H1 (cell line): ENCODE measurements around the gene TFF3. TPM values are rescaled to one million over a fixed set of nuclear protein-coding genes. Genes with fewer than 3 reads are reported as not detected.

Source experiments
- CTCF ChIA-PET: fragments of 300-600 bp; sonication (Branson Sonifier 250); formaldehyde crosslinking; loops from one replicate; lab custom pipeline; 2021; ENCODE audit not compliant: partially characterized antibody; lab: Charles Lee
- POLR2A ChIA-PET: fragments of 300-600 bp; sonication (Branson Sonifier 250); formaldehyde crosslinking; loops from one replicate; lab custom pipeline; 2021; ENCODE audit warnings: inconsistent platforms; ENCODE audit not compliant: partially characterized antibody; lab: Charles Lee
- DNase-seq, 2 experiments: peaks; one replicate each; pipeline versions ENCODE4 v3.0.0 to v3.0.0-alpha.2; 2010 to 2022; ENCODE audit warnings: low spot score in 2 of 2, low read depth in 1 of 2, mixed read lengths in 1 of 2
- FAIRE-seq: peaks from 2 replicates; lab custom pipeline; 2011; peaks lifted over from hg19 to GRCh38; lab: Jason Lieb, UNC
- H2AFZ ChIP-seq: 2 replicates; pipeline ENCODE4 v1.8.1; 2012; ENCODE audit warnings: low read length, inconsistent platforms
- H2AK5ac ChIP-seq: 2 replicates; pipeline ENCODE4 v1.6.1; 2013; ENCODE audit warnings: low read depth, low read length
- H2BK120ac ChIP-seq: replicated peaks from 2 replicates; pipeline ENCODE3; 2013; ENCODE audit warnings: low read depth, low read length, inconsistent platforms
- H2BK12ac ChIP-seq: 2 replicates; pipeline ENCODE4 v1.6.1; 2013; ENCODE audit warnings: low read depth, low read length
- H2BK15ac ChIP-seq: 2 replicates; pipeline ENCODE4 v1.6.1; 2013; ENCODE audit warnings: low read length
- H2BK20ac ChIP-seq: 2 replicates; pipeline ENCODE4 v1.6.1; 2013; ENCODE audit warnings: low read length
- H2BK5ac ChIP-seq: 2 replicates; pipeline ENCODE4 v1.6.1; 2013; ENCODE audit warnings: low read depth, low read length
- H3K14ac ChIP-seq: 2 replicates; pipeline ENCODE4 v1.6.1; 2013; ENCODE audit warnings: inconsistent platforms; ENCODE audit not compliant: insufficient read length
- H3K18ac ChIP-seq: 2 replicates; pipeline ENCODE4 v1.6.1; 2013; ENCODE audit warnings: low read length; ENCODE audit errors: extremely low read depth
- H3K23ac ChIP-seq: 2 replicates; pipeline ENCODE4 v1.6.1; 2013; ENCODE audit warnings: inconsistent platforms; ENCODE audit not compliant: insufficient read length
- H3K23me2 ChIP-seq: 2 replicates; pipeline ENCODE4 v1.6.1; 2013; ENCODE audit warnings: low read depth, low read length
- H3K27ac ChIP-seq: 2 replicates; pipeline ENCODE4 v1.6.1; 2011; ENCODE audit warnings: low read depth, low read length, inconsistent platforms
- H3K27me3 ChIP-seq, 4 experiments: replicated peaks in 1 of 4; 1 replicate in 1 of 4; 2 replicates in 3 of 4; pipeline versions ENCODE4 v1.6.1 to v1.8.1; 2011 to 2013; ENCODE audit warnings: low read length in 3 of 4, mild to moderate bottlenecking in 3 of 4, inconsistent platforms in 2 of 4, mixed read lengths in 2 of 4, moderate library complexity in 1 of 4; ENCODE audit not compliant: control insufficient read depth in 3 of 4, insufficient read depth in 3 of 4; ENCODE audit errors: extremely low read depth in 1 of 4
- H3K36me3 ChIP-seq, 4 experiments: 2 replicates each; pipeline versions ENCODE4 v1.6.1 to v1.8.1; 2011 to 2013; ENCODE audit warnings: mild to moderate bottlenecking in 4 of 4, low read length in 3 of 4, moderate library complexity in 2 of 4, control low read depth in 1 of 4, inconsistent platforms in 1 of 4; ENCODE audit not compliant: insufficient read depth in 4 of 4, control insufficient read depth in 2 of 4
- H3K4ac ChIP-seq: replicated peaks from 2 replicates; pipeline ENCODE3; 2013; ENCODE audit warnings: low read length, low read depth, mixed read lengths, inconsistent platforms; ENCODE audit not compliant: insufficient read length
- H3K4me1 ChIP-seq, 4 experiments: replicated peaks in 1 of 4; 1 replicate in 1 of 4; 2 replicates in 3 of 4; pipeline versions ENCODE4 v1.6.1 to v1.8.1; 2011 to 2013; ENCODE audit warnings: low read length in 3 of 4, inconsistent platforms in 2 of 4, mixed read lengths in 1 of 4; ENCODE audit not compliant: insufficient read depth in 4 of 4, control insufficient read depth in 3 of 4
- H3K4me2 ChIP-seq, 2 experiments: 2 replicates each; pipeline versions ENCODE4 v1.6.1 to v1.8.1; 2011 to 2013; ENCODE audit warnings: low read depth in 2 of 2, low read length in 2 of 2, control low read depth in 1 of 2, inconsistent platforms in 1 of 2, mild to moderate bottlenecking in 1 of 2; ENCODE audit not compliant: insufficient read depth in 1 of 2
- H3K4me3 ChIP-seq, 4 experiments: fragments of 200-600, 300-600 bp in 1 of 4; sonication (generic), shearing (Covaris generic), sonication (Bioruptor Twin) in 1 of 4; 2 replicates each; pipeline versions ENCODE4 v1.5.1 to v1.8.1; 2011 to 2016; ENCODE audit warnings: low read length in 4 of 4, low read depth in 3 of 4, control low read depth in 2 of 4, inconsistent platforms in 2 of 4, mild to moderate bottlenecking in 2 of 4, mixed read lengths in 1 of 4, moderate library complexity in 1 of 4; ENCODE audit not compliant: insufficient read depth in 2 of 4; ENCODE audit errors: extremely low read depth in 1 of 4
- H3K56ac ChIP-seq: replicated peaks from 2 replicates; pipeline ENCODE3; 2013; ENCODE audit warnings: low read depth, mild to moderate bottlenecking, mixed read lengths, low read length, inconsistent platforms; ENCODE audit not compliant: insufficient read length
- H3K79me1 ChIP-seq: 2 replicates; pipeline ENCODE4 v1.6.1; 2013; ENCODE audit warnings: low read depth, low read length, control low read depth
- H3K79me2 ChIP-seq, 2 experiments: 2 replicates each; pipeline versions ENCODE4 v1.6.1 to v1.8.1; 2012 to 2013; ENCODE audit warnings: low read length in 2 of 2, mild to moderate bottlenecking in 2 of 2, inconsistent platforms in 1 of 2; ENCODE audit not compliant: insufficient read depth in 2 of 2, control insufficient read depth in 1 of 2
- H3K9ac ChIP-seq, 4 experiments: replicated peaks in 1 of 4; 1 replicate in 1 of 4; 2 replicates in 3 of 4; pipeline versions ENCODE4 v1.6.1 to v1.8.1; 2011 to 2013; ENCODE audit warnings: low read depth in 3 of 4, low read length in 3 of 4, control low read depth in 2 of 4, mild to moderate bottlenecking in 2 of 4, moderate library complexity in 2 of 4, inconsistent platforms in 1 of 4; ENCODE audit errors: extremely low read depth in 1 of 4
- H3K9me3 ChIP-seq, 2 experiments: 2 replicates each; pipeline versions ENCODE4 v1.6.1 to v1.8.1; 2012 to 2013; ENCODE audit warnings: mild to moderate bottlenecking in 2 of 2, moderate library complexity in 2 of 2, control low read depth in 1 of 2, inconsistent platforms in 1 of 2, low read depth in 1 of 2, low read length in 1 of 2, mixed read lengths in 1 of 2; ENCODE audit not compliant: insufficient read depth in 2 of 2
- H4K20me1 ChIP-seq, 2 experiments: replicated peaks in 1 of 2; 2 replicates each; pipeline versions ENCODE3 to v1.8.1; 2011 to 2013; ENCODE audit warnings: inconsistent platforms in 2 of 2, low read length in 2 of 2, mild to moderate bottlenecking in 1 of 2; ENCODE audit not compliant: insufficient read depth in 2 of 2, control insufficient read depth in 1 of 2
- H4K5ac ChIP-seq: 2 replicates; pipeline ENCODE4 v1.6.1; 2013; ENCODE audit warnings: low read length, low read depth, mixed read lengths, inconsistent platforms; ENCODE audit not compliant: insufficient read length
- H4K8ac ChIP-seq: 2 replicates; pipeline ENCODE4 v1.8.0; 2013; ENCODE audit warnings: mild to moderate bottlenecking, moderate library complexity, low read length, inconsistent platforms; ENCODE audit not compliant: insufficient read depth; ENCODE audit errors: extremely low read depth
- H4K91ac ChIP-seq: replicated peaks from 2 replicates; pipeline ENCODE3; 2013; ENCODE audit warnings: low read length, mixed read lengths, inconsistent platforms; ENCODE audit not compliant: insufficient read length
- FOSL1 ChIP-seq: IDR thresholded peaks from 2 replicates; pipeline ENCODE4 v1.6.1; 2011; ENCODE audit warnings: mild to moderate bottlenecking, low read depth, low read length, moderate library complexity; ENCODE audit not compliant: insufficient read depth
- RXRA ChIP-seq: IDR thresholded peaks from 2 replicates; pipeline ENCODE4 v1.6.1; 2011; ENCODE audit warnings: low read depth, mild to moderate bottlenecking, low read length, moderate library complexity; ENCODE audit not compliant: insufficient read depth
- WGBS, 2 experiments: shearing (Covaris generic) in 1 of 2; methylation state at CpG; one replicate each; pipeline versions ENCODE4 v1.1.6 to v1.1.7; 2013 to 2015; ENCODE audit warnings: low lambda C conversion rate in 2 of 2, mixed read lengths in 2 of 2, inconsistent platforms in 1 of 2, low coverage in 1 of 2, missing lambda C conversion rate in 1 of 2; ENCODE audit not compliant: insufficient replicate concordance in 2 of 2, insufficient coverage in 1 of 2, insufficient read length in 1 of 2; ENCODE audit errors: extremely low coverage in 1 of 2, missing lambda C conversion rate in 1 of 2; 5-methylcytosine and 5-hydroxymethylcytosine counted together
- polyA plus RNA-seq, 7 experiments: library from polyadenylated mRNA; depleted of rRNA in 3 of 7; stranded (reverse) in 5 of 7; unstranded in 2 of 7; fragments of >200 nt in 5 of 7; fragments of 200-250 nt in 2 of 7; gene quantifications; 1 replicate in 5 of 7; 2 replicates in 1 of 7; 4 replicates in 1 of 7; pipeline versions ENCODE4 v1.2.1 to v1.2.3, GENCODE V29; 2011 to 2013; ENCODE audit warnings: missing spikeins in 2 of 7, mixed read lengths in 2 of 7
- total RNA-seq: library from RNA; stranded (reverse); fragmentation: NEBNext Ultra II Directional; extraction: Animal tissue kit (Norgen Biotek cat#: 25700); gene quantifications from 2 replicates; pipeline ENCODE4 v1.2.1, GENCODE V29; 2021

Gene TFF3
- total and polyA plus RNA-seq, 2 of the 8 experiments (the other 6 are each of a cell fraction or from before 2014, with no cell fraction given), result 1.7 to 6.7 TPM

DNA sequence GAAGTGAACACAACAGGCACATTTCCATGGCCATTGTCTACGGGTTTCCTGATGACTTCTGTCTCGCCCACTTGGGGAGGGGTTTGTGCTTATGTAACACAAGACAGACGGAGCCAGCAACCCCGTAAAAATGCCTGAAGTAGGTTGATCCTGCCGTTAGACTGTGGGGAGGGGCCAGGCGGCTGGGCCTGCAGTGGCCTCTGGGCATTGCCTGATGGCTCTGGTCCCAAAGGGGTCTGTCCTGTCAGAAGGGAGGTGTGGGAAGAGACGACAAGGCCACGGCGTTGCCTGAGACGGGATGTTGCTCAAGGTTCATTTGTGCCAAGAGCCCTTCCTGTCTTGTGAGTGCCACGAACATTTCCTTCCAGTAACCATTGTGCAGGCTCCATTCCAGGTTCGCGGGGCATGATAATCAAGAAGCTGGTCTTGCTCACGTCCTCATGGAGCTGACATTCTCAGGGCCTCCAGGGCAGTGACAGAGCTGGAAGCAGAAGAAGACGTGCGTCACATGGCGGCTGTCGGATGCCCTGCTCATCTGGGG, 51.5 kb downstream of the TFF3 start:
- TF ChIP-seq FOSL1 (no peak), RXRA (no peak)
- H3K56ac ChIP-seq, result no peak overlapping the region
- CTCF ChIA-PET, result interaction anchor here (1.1 to 4.2 kb wide), 7 partner anchors 11 to 118 kb away, joined by 3 to 16 read pairs (median 5); no protein-coding TSS in a partner anchor
- H2AFZ ChIP-seq, result no peak overlapping the region
- no peak overlapping the region for H3K4me3 ChIP-seq
- no peak overlapping the region for H2BK12ac ChIP-seq
- POLR2A ChIA-PET, result interaction anchor here (2.0 kb wide), 1 partner anchor 9 kb away, joined by 4 read pairs; no protein-coding TSS in a partner anchor
- no peak overlapping the region for H2BK5ac ChIP-seq
- H2BK15ac ChIP-seq, result no peak overlapping the region; the same call in 1 of the 2 replicates
- H4K91ac ChIP-seq, result no peak overlapping the region
- no peaks in the 10 kb centered on the region for H4K20me1 ChIP-seq
- 83% methylated on average over 18 of the region's 18 CpGs; no CpG with 5 or more reads in 1 of the 2 experiments for WGBS, 2 experiments
- no peak overlapping the region for H4K8ac ChIP-seq
- H3K14ac ChIP-seq, result no peak overlapping the region
- no peak overlapping the region for H3K18ac ChIP-seq
- peaks cover 0 to 4% (median 3%) of the 10 kb centered on the region in 4 experiments; a peak in 3 of 7 replicates for H3K4me1 ChIP-seq
- no peaks in the 10 kb centered on the region for H3K36me3 ChIP-seq
- H3K9ac ChIP-seq, result no peak overlapping the region
- no peak for FAIRE-seq
- H2BK120ac ChIP-seq, result no peak overlapping the region
- H3K9me3 ChIP-seq, result no peaks in the 10 kb centered on the region
- no peak for DNase-seq
- no peak overlapping the region for H3K27ac ChIP-seq
- H3K4me2 ChIP-seq, result no peak overlapping the region
- no peak overlapping the region for H2AK5ac ChIP-seq
- H3K23me2 ChIP-seq, result peaks cover 4% of the 10 kb centered on the region; the same call in 1 of the 2 replicates
- no peaks in the 10 kb centered on the region for H3K79me2 ChIP-seq
- no peaks in the 10 kb centered on the region for H3K27me3 ChIP-seq
- no peak overlapping the region for H3K23ac ChIP-seq
- H2BK20ac ChIP-seq, result no peak overlapping the region
- H4K5ac ChIP-seq, result no peak overlapping the region
- H3K79me1 ChIP-seq, result no peaks in the 10 kb centered on the region
- no peak overlapping the region for H3K4ac ChIP-seq
